BJ (cell line): ENCODE measurements around the gene MKNK1. TPM values are rescaled to one million over a fixed set of nuclear protein-coding genes. Genes with fewer than 3 reads are reported as not detected.

ENCODE experiments used
- CTCF ChIA-PET: fragments of 350-600 bp; formaldehyde crosslinking; extraction: SDS; loops from one replicate; lab custom pipeline; 2021; ENCODE audit warnings: antibody characterized with exemption, inconsistent platforms; lab: Yijun Ruan, JAX
- POLR2A ChIA-PET: fragments of 300-600 bp; sonication (Branson Sonifier 250); formaldehyde crosslinking; extraction: SDS; loops from one replicate; lab custom pipeline; 2021; ENCODE audit warnings: antibody characterized with exemption; lab: Charles Lee
- DNase-seq: peaks from one replicate; pipeline ENCODE4 v3.0.0-alpha.2; 2011; ENCODE audit warnings: low read depth
- H3K27me3 ChIP-seq: 2 replicates; pipeline ENCODE4 v1.6.0; 2011; ENCODE audit warnings: low read length; ENCODE audit not compliant: control insufficient read depth, insufficient read depth
- H3K36me3 ChIP-seq: 2 replicates; pipeline ENCODE4 v1.5.1; 2011; ENCODE audit warnings: low read length; ENCODE audit not compliant: control insufficient read depth, insufficient read depth
- H3K4me3 ChIP-seq: 2 replicates; pipeline ENCODE4 v1.5.1; 2011; ENCODE audit warnings: low read depth, mild to moderate bottlenecking, control low read depth, low read length
- polyA plus RNA-seq: library from polyadenylated mRNA; depleted of rRNA; stranded (reverse); fragments of >200 nt; gene quantifications from 2 replicates; pipeline ENCODE4 v1.2.3, GENCODE V29; 2011
- TF ChIP-seq, protein P1 (sequence below): IDR thresholded peaks from 2 replicates; pipeline ENCODE4 v1.5.1; 2011; ENCODE audit warnings: low read depth, mild to moderate bottlenecking, control low read depth, inconsistent platforms, low read length, moderate library complexity; ENCODE audit not compliant: insufficient read depth

MKNK1 gene
- polyA plus RNA-seq, 1 experiment: 30.1 TPM

GRCh38 chr1:46619656-46620258, 15.7 kb upstream of the MKNK1 start:
- TF ChIP-seq, protein P1, sequence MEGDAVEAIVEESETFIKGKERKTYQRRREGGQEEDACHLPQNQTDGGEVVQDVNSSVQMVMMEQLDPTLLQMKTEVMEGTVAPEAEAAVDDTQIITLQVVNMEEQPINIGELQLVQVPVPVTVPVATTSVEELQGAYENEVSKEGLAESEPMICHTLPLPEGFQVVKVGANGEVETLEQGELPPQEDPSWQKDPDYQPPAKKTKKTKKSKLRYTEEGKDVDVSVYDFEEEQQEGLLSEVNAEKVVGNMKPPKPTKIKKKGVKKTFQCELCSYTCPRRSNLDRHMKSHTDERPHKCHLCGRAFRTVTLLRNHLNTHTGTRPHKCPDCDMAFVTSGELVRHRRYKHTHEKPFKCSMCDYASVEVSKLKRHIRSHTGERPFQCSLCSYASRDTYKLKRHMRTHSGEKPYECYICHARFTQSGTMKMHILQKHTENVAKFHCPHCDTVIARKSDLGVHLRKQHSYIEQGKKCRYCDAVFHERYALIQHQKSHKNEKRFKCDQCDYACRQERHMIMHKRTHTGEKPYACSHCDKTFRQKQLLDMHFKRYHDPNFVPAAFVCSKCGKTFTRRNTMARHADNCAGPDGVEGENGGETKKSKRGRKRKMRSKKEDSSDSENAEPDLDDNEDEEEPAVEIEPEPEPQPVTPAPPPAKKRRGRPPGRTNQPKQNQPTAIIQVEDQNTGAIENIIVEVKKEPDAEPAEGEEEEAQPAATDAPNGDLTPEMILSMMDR: no peak
- POLR2A ChIA-PET: no interaction called here

DNA sequence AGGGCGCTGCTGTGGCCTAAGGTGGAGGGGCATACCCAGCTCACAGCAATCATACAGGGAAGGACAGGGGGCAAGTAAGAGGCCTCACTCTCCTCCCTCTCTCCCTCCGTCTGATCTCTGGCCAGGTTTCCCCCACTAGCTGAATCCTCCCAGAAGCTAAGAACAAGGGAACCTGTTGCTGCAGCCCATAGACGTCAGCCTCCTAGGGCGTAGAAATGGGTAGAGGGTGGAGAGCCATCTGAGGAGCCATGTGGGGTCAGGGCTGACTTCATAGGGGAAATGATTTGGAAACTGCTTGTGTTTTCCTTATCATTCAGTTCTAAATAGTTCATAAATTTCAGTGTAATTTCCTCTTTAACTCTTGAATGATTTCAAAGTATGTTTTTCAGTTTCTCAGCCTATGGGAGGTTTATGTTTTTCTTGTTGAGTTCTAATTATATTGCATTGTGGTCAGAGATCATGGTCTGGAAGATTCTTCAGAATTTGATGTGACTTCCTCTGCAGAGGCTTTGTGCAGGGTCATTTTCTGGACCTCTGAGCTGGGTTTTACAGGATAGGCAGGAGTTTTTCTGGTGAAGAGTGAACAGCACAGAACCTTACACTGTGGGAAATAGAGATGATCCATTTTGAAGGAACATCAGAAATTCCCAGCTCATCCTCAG, 14.8 kb upstream of the MKNK1 start:
- Histone ChIP-seq H3K27me3 (no peaks in the 10 kb centered on the region), H3K36me3 (no peaks in the 10 kb centered on the region), H3K4me3 (no peak overlapping the region)
- no peak for DNase-seq
- ChIA-PET POLR2A (interaction anchor here (0.6 kb wide), 1 partner anchor 15 kb away, joined by 3 read pairs; the partner anchor contains the start of gene MKNK1), CTCF (interaction anchor here (1.4 to 1.6 kb wide), 2 partner anchors 10 to 56 kb away, joined by 3 read pairs; no protein-coding TSS in a partner anchor)
- TF ChIP-seq, protein P1: no peak

More at GRCh38 chr1:46619656-46620258, 15.7 kb upstream of the MKNK1 start:
- CTCF ChIA-PET: interaction anchor here (0.8 to 5.5 kb wide), 2 partner anchors 29 to 106 kb away, joined by 3 to 59 read pairs; no protein-coding TSS in a partner anchor
- DNase-seq: no peak
- no peak overlapping the region for H3K4me3 ChIP-seq
- H3K27me3 ChIP-seq: no peaks in the 10 kb centered on the region
- no peaks in the 10 kb centered on the region for H3K36me3 ChIP-seq

DNA sequence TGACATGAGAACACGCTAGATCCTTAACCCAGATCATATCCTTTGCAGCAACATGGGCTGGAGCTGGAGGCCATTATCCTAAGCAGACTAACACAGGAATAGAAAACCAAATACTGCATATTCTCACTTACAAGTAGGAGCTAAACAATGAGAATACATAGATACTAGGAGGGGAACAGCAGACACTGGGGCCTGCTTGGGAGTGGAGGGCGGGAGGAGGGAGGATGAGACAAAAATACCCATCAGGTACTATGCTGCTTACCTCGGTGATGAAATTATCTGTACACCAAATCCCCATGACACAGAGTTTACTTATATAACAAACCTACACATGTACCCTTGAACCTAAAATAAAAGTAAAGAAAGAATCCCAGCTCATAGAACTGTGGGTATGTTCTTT, 13.8 kb upstream of the MKNK1 start:
- peaks cover 2% of the 10 kb centered on the region; the same call in 1 of the 2 replicates for H3K36me3 ChIP-seq
- H3K4me3 ChIP-seq: no peak overlapping the region
- POLR2A ChIA-PET: no interaction called here
- no peak for DNase-seq
- H3K27me3 ChIP-seq: no peaks in the 10 kb centered on the region
- TF ChIP-seq, protein P1: no peak
- CTCF ChIA-PET: interaction anchor here (1.3 to 1.6 kb wide), 4 partner anchors 9 to 108 kb away, joined by 3 to 7 read pairs (median 3); partner anchors contain the start of gene MKNK1

- DNase-seq: no peak
- Histone ChIP-seq H3K4me3 (peak overlapping the region; percentile 90), H3K36me3 (peaks cover 3% of the 10 kb centered on the region; the same call in 1 of the 2 replicates), H3K27me3 (no peaks in the 10 kb centered on the region)
- TF ChIP-seq, protein P1: no peak
- ChIA-PET CTCF (interaction anchor here (0.8 to 1.6 kb wide), 6 partner anchors 8 to 111 kb away, joined by 3 to 7 read pairs (median 3); partner anchors contain the start of gene MKNK1), POLR2A (no interaction called here)
These were observed 13.2 kb upstream of the MKNK1 start for GRCh38 chr1:46617108-46617800.
